ENCODE data around the gene HLCS. TPM values are rescaled to one million over a fixed set of nuclear protein-coding genes. Genes with fewer than 3 reads are reported as not detected.

HLCS gene
- total RNA-seq, 4 donors from 2014 or later, result 3.1 to 19.4 (median 8.9) TPM

GRCh38 chr21:36893581-36893980 lies 72.9 kb downstream of the HLCS start:
- WGBS, 2 donors, result 96 to 97% methylated on average over 11 of the region's 11 CpGs
- peak in 1 of 2 donors; percentile 50 for DNase-seq (ENCODE audit: low spot score in 2 of 2)

GRCh38 chr21:36892201-36892600 lies 74.3 kb downstream of the HLCS start:
- WGBS, 2 donors, result 94 to 97% methylated on average over 11 of the region's 11 CpGs
- intact Hi-C loops (cut with DNase I; ENCODE audit: low total_unique reads), result no loop called here
- TF ChIP-seq CTCF (IDR thresholded peaks at IDR 0.05) (no peak), POLR2A (IDR thresholded peaks at IDR 0.05) (no peak)
- no peak overlapping the region for H3K4me3 ChIP-seq (ENCODE audit: low read depth, poor library complexity, severe bottlenecking)
- peak in 1 of 2 donors; percentile 59 for DNase-seq (ENCODE audit: low spot score in 2 of 2)

More at GRCh38 chr21:36893581-36893980, 72.9 kb downstream of the HLCS start:
- intact Hi-C loops (cut with DNase I; ENCODE audit: low total_unique reads), result no loop called here
- no peak overlapping the region for H3K4me3 ChIP-seq (ENCODE audit: low read depth, poor library complexity, severe bottlenecking)
- TF ChIP-seq POLR2A (IDR thresholded peaks at IDR 0.05) (no peak), CTCF (IDR thresholded peaks at IDR 0.05) (no peak)

GRCh38 chr21:36891692-36892091 lies 74.8 kb downstream of the HLCS start:
- intact Hi-C loops (cut with DNase I; ENCODE audit: low total_unique reads), result no loop called here
- H3K4me3 ChIP-seq (ENCODE audit: low read depth, poor library complexity, severe bottlenecking), result no peak overlapping the region
- no peak for TF ChIP-seq POLR2A (IDR thresholded peaks at IDR 0.05)
- TF ChIP-seq CTCF (IDR thresholded peaks at IDR 0.05), result no peak
- WGBS, 2 donors, result 55 to 64% methylated on average over 2 of the region's 2 CpGs
- peak in 1 of 2 donors; percentile 9 for DNase-seq (ENCODE audit: low spot score in 2 of 2)

- DNase-seq (ENCODE audit: low spot score in 2 of 2), result peak in 1 of 2 donors; percentile 21
- H3K4me3 ChIP-seq (ENCODE audit: low read depth, poor library complexity, severe bottlenecking), result no peak overlapping the region
- WGBS, 2 donors, result 97 to 98% methylated on average over 5 of the region's 5 CpGs
- intact Hi-C loops (cut with DNase I; ENCODE audit: low total_unique reads), result no loop called here
- no peak for TF ChIP-seq CTCF (IDR thresholded peaks at IDR 0.05)
- TF ChIP-seq POLR2A (IDR thresholded peaks at IDR 0.05), result no peak
Observed at GRCh38 chr21:36891121-36891520, 75.3 kb downstream of the HLCS start.

- 89 to 96% methylated on average over 8 of the region's 8 CpGs for WGBS, 2 donors
- intact Hi-C loops (cut with DNase I; ENCODE audit: low total_unique reads), result no loop called here
- no peak overlapping the region for H3K4me3 ChIP-seq (ENCODE audit: low read depth, poor library complexity, severe bottlenecking)
- no peak for DNase-seq (ENCODE audit: low spot score in 2 of 2)
- no peak for TF ChIP-seq POLR2A (IDR thresholded peaks at IDR 0.05)
- TF ChIP-seq CTCF (IDR thresholded peaks at IDR 0.05), result no peak
Observed at GRCh38 chr21:36890086-36890485, 76.4 kb downstream of the HLCS start.

- no peak overlapping the region for H3K4me3 ChIP-seq (ENCODE audit: low read depth, poor library complexity, severe bottlenecking)
- no peak for TF ChIP-seq POLR2A (IDR thresholded peaks at IDR 0.05)
- TF ChIP-seq CTCF (IDR thresholded peaks at IDR 0.05), result no peak
- DNase-seq (ENCODE audit: low spot score in 2 of 2), result no peak
- WGBS, 2 donors, result 69 to 70% methylated on average over 2 of the region's 2 CpGs
- intact Hi-C loops (cut with DNase I; ENCODE audit: low total_unique reads), result no loop called here
Observed at GRCh38 chr21:36889401-36889800, 77.1 kb downstream of the HLCS start.
